ENCODE data around the gene COL4A2.

DNA sequence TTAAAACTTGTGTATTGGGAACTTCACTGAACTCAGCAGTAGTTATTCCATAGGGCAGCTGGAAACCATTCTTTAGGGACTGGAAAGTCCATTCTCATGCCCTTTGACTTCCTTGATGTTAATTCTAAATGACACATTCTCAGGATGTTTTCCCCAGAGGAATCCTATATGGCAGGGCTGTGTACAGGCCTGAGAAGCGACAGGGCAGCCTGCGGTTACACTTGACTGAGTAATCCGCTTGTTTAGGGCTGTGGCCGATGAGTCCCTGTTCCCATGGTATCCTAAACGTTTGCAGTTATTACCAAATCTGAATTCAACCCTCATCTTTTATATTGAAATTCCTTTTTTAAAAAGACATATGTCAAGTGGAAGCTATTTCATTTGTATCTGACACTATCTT lies 83.5 kb downstream of the COL4A2 start:
- no peak for TF ChIP-seq CTCF (IDR thresholded peaks at IDR 0.05)
- no peak for TF ChIP-seq POLR2A (IDR thresholded peaks at IDR 0.05)
- TF ChIP-seq POLR2AphosphoS5 (IDR thresholded peaks at IDR 0.05) = no peak

Measured in transverse colon (tissue), 4 donors.